ENCODE measurements around the gene CKM.

Gene CKM

GRCh38 chr19:45322744-45323281 is at the start of gene CKM:
TSS of gene CKM (minus strand) at chr19:45322875. CDS start at chr19:45319713, 3,162 bp downstream.
- DNase-seq = no peak

- peak; percentile 100 for DNase-seq
Measured at GRCh38 chr19:45370410-45371204, 47.9 kb upstream of the CKM start, which contains the start of gene ERCC2. TSS of gene ERCC2 (minus strand) at chr19:45370573. CDS start at chr19:45370540, 33 bp downstream.

- DNase-seq = no peak
Measured at GRCh38 chr19:45368737-45369340, 46.2 kb upstream of the CKM start.

- DNase-seq = no peak
Measured at GRCh38 chr19:45368127-45368526, 45.5 kb upstream of the CKM start.

GRCh38 chr19:45364696-45365095 is 42.0 kb upstream of the CKM start:
- DNase-seq = no peak

GRCh38 chr19:45363861-45364459 is 41.3 kb upstream of the CKM start:
- no peak for DNase-seq

- DNase-seq = no peak
Measured at GRCh38 chr19:45362291-45362690, 39.6 kb upstream of the CKM start.

- no peak for DNase-seq
Measured at GRCh38 chr19:45361608-45362007, 38.9 kb upstream of the CKM start.

GRCh38 chr19:45358213-45358792 is 35.6 kb upstream of the CKM start:
- DNase-seq = no peak

GRCh38 chr19:45357445-45357783 is 34.7 kb upstream of the CKM start:
- no peak for DNase-seq

GRCh38 chr19:45356760-45357444 is 34.2 kb upstream of the CKM start:
- no peak for DNase-seq

GRCh38 chr19:45355910-45356309 is 33.2 kb upstream of the CKM start:
- no peak for DNase-seq

- no peak for DNase-seq
Measured at GRCh38 chr19:45355402-45355801, 32.7 kb upstream of the CKM start.

GRCh38 chr19:45354241-45354842 is 31.7 kb upstream of the CKM start:
- DNase-seq = no peak

GRCh38 chr19:45352914-45353796 is 30.5 kb upstream of the CKM start:
- DNase-seq = no peak

- no peak for DNase-seq
Measured at GRCh38 chr19:45352471-45352870, 29.8 kb upstream of the CKM start.

GRCh38 chr19:45352062-45352461 is 29.4 kb upstream of the CKM start:
- no peak for DNase-seq

- DNase-seq = no peak
Measured at GRCh38 chr19:45351401-45351952, 28.8 kb upstream of the CKM start.

- DNase-seq = no peak
Measured at GRCh38 chr19:45350477-45351058, 27.9 kb upstream of the CKM start.

- no peak for DNase-seq
Measured at GRCh38 chr19:45349430-45349941, 26.8 kb upstream of the CKM start.

GRCh38 chr19:45349126-45349415 is 26.4 kb upstream of the CKM start:
- no peak for DNase-seq
